AG04450 (cell line): Measurements from ENCODE around the gene ATF6. TPM values are rescaled to one million over a fixed set of nuclear protein-coding genes. Genes with fewer than 3 reads are reported as not detected.

Source experiments
- CTCF ChIA-PET: fragments of 300-600, 350-600 bp; formaldehyde crosslinking; extraction: SDS; loops from one replicate; lab custom pipeline; 2022; ENCODE audit warnings: antibody characterized with exemption, inconsistent platforms; lab: Charles Lee
- POLR2A ChIA-PET: fragments of 350-600 bp; formaldehyde crosslinking; extraction: SDS; loops from one replicate; lab custom pipeline; 2021; ENCODE audit warnings: antibody characterized with exemption, inconsistent platforms; lab: Yijun Ruan, JAX
- DNase-seq: peaks from one replicate; pipeline ENCODE4 v3.0.0-alpha.2; 2011; ENCODE audit warnings: low read depth, low spot score
- H3K27ac ChIP-seq: one replicate; pipeline ENCODE4 v1.5.1; 2012; ENCODE audit warnings: low read depth, low read length, control low read depth
- H3K27me3 ChIP-seq: one replicate; pipeline ENCODE4 v1.6.0; 2012; ENCODE audit warnings: low read length; ENCODE audit not compliant: control insufficient read depth, insufficient read depth
- H3K4me3 ChIP-seq: 2 replicates; pipeline ENCODE4 v1.5.1; 2011; ENCODE audit warnings: mild to moderate bottlenecking, low read depth, low read length, control low read depth
- H3K9me3 ChIP-seq: 2 replicates; pipeline ENCODE4 v1.5.1; 2012; ENCODE audit warnings: low read length; ENCODE audit not compliant: control insufficient read depth, insufficient read depth
- CTCF ChIP-seq: IDR thresholded peaks from 2 replicates; pipeline ENCODE4 v1.5.1; 2011; ENCODE audit warnings: low read depth, low read length, control low read depth, inconsistent platforms
- polyA plus RNA-seq: library from polyadenylated mRNA; depleted of rRNA; stranded (reverse); fragments of >200 nt; gene quantifications from 2 replicates; pipeline ENCODE4 v1.2.3, GENCODE V29; 2011

The ATF6 gene
- polyA plus RNA-seq, 1 experiment: 33.6 TPM

GRCh38 chr1:161940866-161941591 lies 174.9 kb downstream of the ATF6 start:
- no peaks in the 10 kb centered on the region for H3K9me3 ChIP-seq
- DNase-seq: no peak
- H3K27me3 ChIP-seq: no peaks in the 10 kb centered on the region
- no peak for TF ChIP-seq CTCF
- POLR2A ChIA-PET: interaction anchor here (0.7 kb wide), 1 partner anchor 62 kb away, joined by 3 read pairs; no protein-coding TSS in a partner anchor
- CTCF ChIA-PET: interaction anchor here (0.7 kb wide), 1 partner anchor 149 kb away, joined by 5 read pairs; no protein-coding TSS in a partner anchor
- H3K27ac ChIP-seq: no peak overlapping the region
- H3K4me3 ChIP-seq: no peak overlapping the region

GRCh38 chr1:161941726-161942436 lies 175.8 kb downstream of the ATF6 start:
- no peak for TF ChIP-seq CTCF
- H3K9me3 ChIP-seq: no peaks in the 10 kb centered on the region
- ChIA-PET CTCF (interaction anchor here (0.7 kb wide), 1 partner anchor 149 kb away, joined by 5 read pairs; no protein-coding TSS in a partner anchor), POLR2A (interaction anchor here (0.7 kb wide), 1 partner anchor 61 kb away, joined by 3 read pairs; no protein-coding TSS in a partner anchor)
- H3K4me3 ChIP-seq: no peak overlapping the region
- DNase-seq: no peak
- no peak overlapping the region for H3K27ac ChIP-seq
- H3K27me3 ChIP-seq: no peaks in the 10 kb centered on the region

- no peak for DNase-seq
- CTCF ChIA-PET: no interaction called here
- H3K4me3 ChIP-seq: no peak overlapping the region
- no peak for TF ChIP-seq CTCF
- no peaks in the 10 kb centered on the region for H3K27me3 ChIP-seq
- POLR2A ChIA-PET: no interaction called here
- no peaks in the 10 kb centered on the region for H3K9me3 ChIP-seq
- H3K27ac ChIP-seq: no peak overlapping the region
These were observed 177.6 kb downstream of the ATF6 start for GRCh38 chr1:161943737-161944136.

- no peak for DNase-seq
- Histone ChIP-seq H3K27me3 (no peaks in the 10 kb centered on the region), H3K4me3 (no peak overlapping the region), H3K9me3 (no peaks in the 10 kb centered on the region), H3K27ac (no peak overlapping the region)
- POLR2A ChIA-PET: no interaction called here
- TF ChIP-seq CTCF: no peak
- CTCF ChIA-PET: no interaction called here
These were observed 178.3 kb downstream of the ATF6 start for GRCh38 chr1:161944381-161944780.
